Measurements from ENCODE around the gene BEST1.
"Not testable (repeated sequence)": the region's sequence is repeated elsewhere in the genome, so short reads cannot be mapped to it uniquely, and the experiment has no call there.

The BEST1 gene

DNA sequence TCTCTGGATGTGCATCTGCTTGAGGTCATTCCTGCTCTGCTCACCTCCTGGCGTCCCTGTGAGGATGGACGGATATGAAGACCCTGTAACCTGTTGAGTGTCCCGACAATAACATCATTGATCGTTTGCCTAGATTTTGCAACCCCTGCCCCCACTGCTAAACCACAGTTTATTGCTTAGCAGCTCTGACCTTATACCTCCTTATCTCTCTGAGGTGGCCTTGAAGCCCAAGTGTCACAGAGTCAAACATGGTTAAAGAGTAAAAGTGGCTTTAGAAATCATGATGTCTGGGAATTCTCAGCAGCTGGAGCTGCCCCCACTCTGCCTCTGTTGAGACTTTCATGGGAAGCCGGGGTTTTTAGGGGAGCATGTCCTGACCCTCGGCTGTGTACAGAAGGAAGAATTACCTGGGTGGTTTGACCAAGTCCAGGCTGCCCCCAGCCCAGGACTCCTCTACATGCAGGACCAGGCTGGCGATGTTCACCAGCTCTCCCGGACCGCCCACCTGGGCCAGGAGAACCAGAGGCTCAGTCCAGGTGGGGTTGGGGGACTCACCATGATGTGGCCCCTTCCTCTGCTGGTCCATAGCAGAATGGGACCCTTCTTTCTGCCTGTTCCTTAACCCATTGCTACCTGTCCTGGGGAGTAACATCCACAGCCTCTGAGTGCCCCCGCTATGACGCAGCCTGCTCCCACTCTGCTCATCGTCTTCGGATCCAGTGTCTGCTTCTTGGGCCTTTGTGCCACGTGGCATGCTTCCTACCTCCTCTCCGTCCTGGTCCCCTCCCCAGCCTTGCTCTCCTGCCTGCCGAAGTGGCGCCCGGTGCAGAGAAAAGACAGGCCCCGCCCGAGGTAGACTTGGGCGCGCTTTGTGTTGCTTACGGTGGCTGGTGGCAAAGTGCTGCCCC, 50.6 kb downstream of the BEST1 start:
- Histone ChIP-seq H3K36me3 (ENCODE audit: control insufficient read depth, insufficient read depth, low read length) (no peaks in the 10 kb centered on the region), H3K27me3 (replicated peaks; ENCODE audit: control insufficient read depth, insufficient read depth, low read length) (no peaks in the 10 kb centered on the region), H3K4me3 (replicated peaks; ENCODE audit: low read depth, low read length) (no peak overlapping the region)
- DNase-seq (ENCODE audit: extremely low read depth, insufficient read length), result no peak
- TF ChIP-seq, protein P1, sequence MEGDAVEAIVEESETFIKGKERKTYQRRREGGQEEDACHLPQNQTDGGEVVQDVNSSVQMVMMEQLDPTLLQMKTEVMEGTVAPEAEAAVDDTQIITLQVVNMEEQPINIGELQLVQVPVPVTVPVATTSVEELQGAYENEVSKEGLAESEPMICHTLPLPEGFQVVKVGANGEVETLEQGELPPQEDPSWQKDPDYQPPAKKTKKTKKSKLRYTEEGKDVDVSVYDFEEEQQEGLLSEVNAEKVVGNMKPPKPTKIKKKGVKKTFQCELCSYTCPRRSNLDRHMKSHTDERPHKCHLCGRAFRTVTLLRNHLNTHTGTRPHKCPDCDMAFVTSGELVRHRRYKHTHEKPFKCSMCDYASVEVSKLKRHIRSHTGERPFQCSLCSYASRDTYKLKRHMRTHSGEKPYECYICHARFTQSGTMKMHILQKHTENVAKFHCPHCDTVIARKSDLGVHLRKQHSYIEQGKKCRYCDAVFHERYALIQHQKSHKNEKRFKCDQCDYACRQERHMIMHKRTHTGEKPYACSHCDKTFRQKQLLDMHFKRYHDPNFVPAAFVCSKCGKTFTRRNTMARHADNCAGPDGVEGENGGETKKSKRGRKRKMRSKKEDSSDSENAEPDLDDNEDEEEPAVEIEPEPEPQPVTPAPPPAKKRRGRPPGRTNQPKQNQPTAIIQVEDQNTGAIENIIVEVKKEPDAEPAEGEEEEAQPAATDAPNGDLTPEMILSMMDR (IDR thresholded peaks at IDR 0.05; ENCODE audit: insufficient read depth, low read length, poor library complexity, severe bottlenecking), result no peak

GRCh38 chr11:62001450-62002191, 51.5 kb downstream of the BEST1 start:
- DNase-seq (ENCODE audit: extremely low read depth, insufficient read length), result no peak
- H3K36me3 ChIP-seq (ENCODE audit: control insufficient read depth, insufficient read depth, low read length), result no peaks in the 10 kb centered on the region
- TF ChIP-seq, protein P1 (IDR thresholded peaks at IDR 0.05; ENCODE audit: insufficient read depth, low read length, poor library complexity, severe bottlenecking), result no peak
- H3K27me3 ChIP-seq (replicated peaks; ENCODE audit: control insufficient read depth, insufficient read depth, low read length), result no peaks in the 10 kb centered on the region
- no peak overlapping the region for H3K4me3 ChIP-seq (replicated peaks; ENCODE audit: low read depth, low read length)

GRCh38 chr11:62002283-62002682, 52.1 kb downstream of the BEST1 start:
- H3K36me3 ChIP-seq (ENCODE audit: control insufficient read depth, insufficient read depth, low read length); H3K4me3 ChIP-seq (replicated peaks; ENCODE audit: low read depth, low read length); H3K27me3 ChIP-seq (replicated peaks; ENCODE audit: control insufficient read depth, insufficient read depth, low read length); DNase-seq (ENCODE audit: extremely low read depth, insufficient read length): not testable (repeated sequence)

- peak; percentile 47 for DNase-seq (ENCODE audit: extremely low read depth, insufficient read length)
- TF ChIP-seq, protein P1 (IDR thresholded peaks at IDR 0.05; ENCODE audit: insufficient read depth, low read length, poor library complexity, severe bottlenecking), result no peak
Measured at GRCh38 chr11:62004473-62004872, 54.3 kb downstream of the BEST1 start.

GRCh38 chr11:62008193-62008592, 58.0 kb downstream of the BEST1 start:
- TF ChIP-seq, protein P1 (IDR thresholded peaks at IDR 0.05; ENCODE audit: insufficient read depth, low read length, poor library complexity, severe bottlenecking), result no peak

More at GRCh38 chr11:62004473-62004872, 54.3 kb downstream of the BEST1 start:
- Histone ChIP-seq H3K36me3 (ENCODE audit: control insufficient read depth, insufficient read depth, low read length) (no peaks in the 10 kb centered on the region), H3K27me3 (replicated peaks; ENCODE audit: control insufficient read depth, insufficient read depth, low read length) (no peaks in the 10 kb centered on the region), H3K4me3 (replicated peaks; ENCODE audit: low read depth, low read length) (no peak overlapping the region)

GRCh38 chr11:62010935-62011528, 60.9 kb downstream of the BEST1 start:
- TF ChIP-seq, protein P1 (IDR thresholded peaks at IDR 0.05; ENCODE audit: insufficient read depth, low read length, poor library complexity, severe bottlenecking), result no peak
- no peak for DNase-seq (ENCODE audit: extremely low read depth, insufficient read length)
- Histone ChIP-seq H3K27me3 (replicated peaks; ENCODE audit: control insufficient read depth, insufficient read depth, low read length) (no peaks in the 10 kb centered on the region), H3K4me3 (replicated peaks; ENCODE audit: low read depth, low read length) (no peak overlapping the region), H3K36me3 (ENCODE audit: control insufficient read depth, insufficient read depth, low read length) (no peaks in the 10 kb centered on the region)

More at GRCh38 chr11:62008193-62008592, 58.0 kb downstream of the BEST1 start:
- no peaks in the 10 kb centered on the region for H3K36me3 ChIP-seq (ENCODE audit: control insufficient read depth, insufficient read depth, low read length)
- DNase-seq (ENCODE audit: extremely low read depth, insufficient read length), result no peak
- H3K27me3 ChIP-seq (replicated peaks; ENCODE audit: control insufficient read depth, insufficient read depth, low read length), result no peaks in the 10 kb centered on the region
- H3K4me3 ChIP-seq (replicated peaks; ENCODE audit: low read depth, low read length), result no peak overlapping the region

Measured in GM06990 (cell line).